NCI-H2171 (cell line): ENCODE results near the gene PTP4A2.
A peak's percentile ranks its signal among the peaks of the same experiment; 100 is the strongest.

Experiments
- DNase-seq: peaks from one replicate; lab custom pipeline; 2025; lab: John Stamatoyannopoulos, UW

Gene PTP4A2

GRCh38 chr1:31938184-31938975 lies at the start of gene PTP4A2:
PTP4A2 (minus strand) TSS chr1:31938368; CDS start chr1:31919065, 19,303 bp downstream.
- peak; percentile 86 for DNase-seq

- no peak for DNase-seq
Observed at GRCh38 chr1:31987135-31987619, 49.0 kb upstream of the PTP4A2 start.

- DNase-seq: no peak
Observed at GRCh38 chr1:31985430-31985829, 47.3 kb upstream of the PTP4A2 start.

- no peak for DNase-seq
Observed at GRCh38 chr1:31984419-31985347, 46.5 kb upstream of the PTP4A2 start.

- peak; percentile 23 for DNase-seq
Observed at GRCh38 chr1:31981972-31982371, 43.8 kb upstream of the PTP4A2 start.

GRCh38 chr1:31981456-31981839 lies 43.3 kb upstream of the PTP4A2 start:
- DNase-seq: no peak

GRCh38 chr1:31980835-31981455 lies 42.8 kb upstream of the PTP4A2 start:
- DNase-seq: no peak

- DNase-seq: no peak
Observed at GRCh38 chr1:31978843-31979400, 40.8 kb upstream of the PTP4A2 start.

GRCh38 chr1:31977385-31978131 lies 39.4 kb upstream of the PTP4A2 start:
- no peak for DNase-seq

- no peak for DNase-seq
Observed at GRCh38 chr1:31976401-31976800, 38.2 kb upstream of the PTP4A2 start.

GRCh38 chr1:31970873-31971272 lies 32.7 kb upstream of the PTP4A2 start:
- no peak for DNase-seq

GRCh38 chr1:31961536-31961935 lies 23.4 kb upstream of the PTP4A2 start:
- no peak for DNase-seq

GRCh38 chr1:31959521-31960340 lies 21.6 kb upstream of the PTP4A2 start:
- no peak for DNase-seq

- no peak for DNase-seq
Observed at GRCh38 chr1:31957701-31958674, 19.8 kb upstream of the PTP4A2 start.

- no peak for DNase-seq
Observed at GRCh38 chr1:31955917-31956736, 18.0 kb upstream of the PTP4A2 start.

GRCh38 chr1:31954607-31955283 lies 16.6 kb upstream of the PTP4A2 start:
- no peak for DNase-seq

GRCh38 chr1:31952825-31953220 lies 14.7 kb upstream of the PTP4A2 start:
- DNase-seq: no peak

- DNase-seq: no peak
Observed at GRCh38 chr1:31951276-31951675, 13.1 kb upstream of the PTP4A2 start.
